Stimulated activated CD4-positive, alpha-beta T cell treated with anti-CD3 and anti-CD28 coated beads, Interleukin-2, amount 100 ng/mL, for 4 hours (primary cell): ENCODE measurements around the gene C2orf81.

Source experiments
- DNase-seq: peaks from one replicate; pipeline ENCODE4 v3.0.0-alpha.2; 2020; ENCODE audit warnings: low read depth

Gene C2orf81

GRCh38 chr2:74390606-74391005, 30.8 kb downstream of the C2orf81 start:
- DNase-seq, result no peak

DNA sequence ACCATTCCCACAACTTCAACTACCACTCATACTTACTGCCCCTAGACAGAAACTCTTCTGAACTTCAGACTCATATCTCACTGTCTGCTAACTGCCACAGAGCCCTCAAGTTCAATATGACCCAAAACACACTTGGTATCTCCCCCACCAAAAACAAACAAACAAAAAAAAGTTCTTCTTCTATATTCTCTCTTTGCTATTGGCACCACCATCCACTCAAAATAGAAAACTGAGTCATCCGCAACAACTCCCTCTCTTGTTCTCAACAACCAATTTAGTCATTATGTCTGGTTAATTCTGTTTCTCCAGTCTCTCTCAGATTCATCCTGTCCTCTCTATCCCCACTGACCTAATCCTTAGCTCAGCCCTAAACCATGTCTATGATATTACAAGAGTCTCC, 34.1 kb downstream of the C2orf81 start:
- DNase-seq, result no peak

DNA sequence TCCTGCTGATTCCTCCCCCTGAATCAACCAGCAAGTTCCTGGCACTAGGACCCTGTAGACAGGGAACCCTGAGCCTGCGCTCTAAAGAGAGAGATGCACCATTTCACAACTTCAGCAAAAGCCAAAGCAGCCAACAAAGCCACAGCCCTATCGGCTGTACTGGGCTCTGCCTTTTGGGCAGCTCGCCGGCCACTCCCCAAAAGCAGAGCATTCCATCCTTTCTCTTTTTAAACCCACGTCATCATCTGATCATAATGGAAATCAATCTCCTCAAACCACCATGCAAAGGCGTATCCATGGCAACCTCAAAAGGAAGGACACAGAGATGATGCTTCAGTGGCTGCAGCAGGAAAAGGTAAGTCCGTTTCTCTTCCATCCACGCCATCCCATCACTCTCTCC, 36.0 kb downstream of the C2orf81 start:
- no peak for DNase-seq

- DNase-seq, result no peak
These were observed 37.4 kb downstream of the C2orf81 start for GRCh38 chr2:74384051-74384450.

GRCh38 chr2:74383254-74383653, 38.2 kb downstream of the C2orf81 start:
- DNase-seq, result no peak

GRCh38 chr2:74381751-74382150, 39.7 kb downstream of the C2orf81 start:
- DNase-seq, result no peak

DNA sequence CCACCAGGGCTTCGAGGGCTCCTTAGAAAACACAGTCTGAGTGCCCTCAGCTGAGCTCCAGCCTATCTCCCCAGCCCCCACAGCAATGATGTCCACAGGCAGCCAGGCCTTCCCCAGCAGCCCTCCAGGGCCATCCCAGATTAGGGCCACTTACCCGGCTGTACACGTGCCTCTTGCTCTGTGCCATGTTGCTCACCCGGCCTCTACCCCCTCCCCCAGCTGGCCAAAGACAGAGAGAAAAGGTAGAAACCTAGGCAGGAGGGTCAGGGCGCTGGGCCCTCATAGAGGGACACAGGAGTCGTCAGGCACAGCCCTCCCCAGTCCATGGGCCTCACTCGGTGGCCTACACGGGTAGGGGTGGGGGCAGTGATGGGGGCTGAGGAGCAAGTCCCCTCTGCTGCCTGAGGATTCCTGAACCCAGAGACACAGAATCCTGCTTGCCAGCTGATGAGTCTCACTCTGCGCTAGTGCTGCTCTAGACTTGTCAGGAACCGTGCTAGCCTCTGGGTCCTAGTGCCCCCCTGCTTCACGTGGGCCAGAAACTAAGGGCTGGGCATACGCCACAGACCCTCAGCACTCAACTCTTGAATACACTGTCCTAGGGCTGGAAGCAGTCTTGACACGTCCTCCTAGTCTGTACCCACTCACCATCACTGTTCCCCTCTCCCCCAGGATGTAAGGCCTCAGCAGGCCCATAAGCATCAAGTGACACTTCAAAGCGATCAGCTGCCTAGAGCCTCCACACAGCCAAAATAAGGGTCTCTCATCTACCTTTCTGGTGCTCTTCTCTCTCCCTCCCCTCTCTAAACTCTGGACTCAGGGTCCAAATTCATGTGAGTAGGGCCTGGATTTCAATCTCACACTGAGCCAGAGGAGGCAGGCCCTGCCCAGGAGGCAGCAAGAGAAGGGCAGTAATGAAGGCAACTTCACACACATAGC, 41.3 kb downstream of the C2orf81 start, which contains the start of gene DCTN1:
TSS of gene DCTN1 (minus strand) at position 461 of the 939 bp plus-strand sequence. CDS start at position 187, 274 bp downstream.
- peak; percentile 3 for DNase-seq

DNA sequence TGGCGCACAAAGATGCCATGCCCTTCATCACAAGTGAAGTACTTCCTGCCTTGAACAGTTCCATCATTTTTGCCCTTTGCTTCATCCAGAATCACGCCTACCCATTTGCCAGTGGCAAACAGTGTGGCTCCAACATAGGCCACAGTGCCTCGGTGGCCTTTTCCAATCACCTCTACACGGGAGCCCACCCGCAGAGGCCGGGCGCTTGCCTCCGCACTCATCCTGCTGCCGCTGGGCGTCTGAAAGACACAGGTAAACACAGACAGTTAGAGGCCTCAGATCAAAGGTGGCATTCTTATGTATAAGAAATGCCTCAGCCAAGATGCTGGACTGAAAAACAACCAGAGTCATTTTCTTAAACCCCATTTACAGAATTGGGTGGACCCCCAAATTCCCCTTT, 43.4 kb downstream of the C2orf81 start:
- DNase-seq, result no peak

- DNase-seq, result no peak
These were observed 45.6 kb downstream of the C2orf81 start for GRCh38 chr2:74375838-74376237.

GRCh38 chr2:74374509-74375205, 46.8 kb downstream of the C2orf81 start:
- DNase-seq, result no peak

GRCh38 chr2:74373985-74374384, 47.4 kb downstream of the C2orf81 start:
- DNase-seq, result no peak

GRCh38 chr2:74373221-74373676, 48.2 kb downstream of the C2orf81 start:
- no peak for DNase-seq

- no peak for DNase-seq
These were observed 48.7 kb downstream of the C2orf81 start for GRCh38 chr2:74372674-74373073.

- no peak for DNase-seq
These were observed 50.0 kb downstream of the C2orf81 start for GRCh38 chr2:74371421-74371820.

DNA sequence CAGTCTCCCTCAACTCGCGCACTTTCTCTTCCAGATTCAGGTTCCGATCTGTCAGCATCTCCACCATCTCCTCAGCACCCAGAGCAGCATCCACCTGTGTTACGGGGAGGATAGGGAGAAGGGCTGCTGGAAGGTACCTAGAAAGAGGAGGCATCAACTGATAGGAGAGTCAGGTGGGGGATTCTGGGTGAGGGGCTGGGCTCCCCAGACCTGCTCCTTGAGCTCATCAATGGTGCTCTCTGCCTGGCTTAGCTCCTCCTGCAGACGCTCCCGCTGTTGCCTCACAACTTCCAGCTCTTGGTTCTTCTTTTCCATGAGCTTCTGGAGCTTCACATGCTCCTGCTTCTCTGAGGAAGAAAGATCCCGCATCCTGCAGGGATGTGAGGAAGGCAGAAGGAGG, 51.4 kb downstream of the C2orf81 start:
- no peak for DNase-seq

DNA sequence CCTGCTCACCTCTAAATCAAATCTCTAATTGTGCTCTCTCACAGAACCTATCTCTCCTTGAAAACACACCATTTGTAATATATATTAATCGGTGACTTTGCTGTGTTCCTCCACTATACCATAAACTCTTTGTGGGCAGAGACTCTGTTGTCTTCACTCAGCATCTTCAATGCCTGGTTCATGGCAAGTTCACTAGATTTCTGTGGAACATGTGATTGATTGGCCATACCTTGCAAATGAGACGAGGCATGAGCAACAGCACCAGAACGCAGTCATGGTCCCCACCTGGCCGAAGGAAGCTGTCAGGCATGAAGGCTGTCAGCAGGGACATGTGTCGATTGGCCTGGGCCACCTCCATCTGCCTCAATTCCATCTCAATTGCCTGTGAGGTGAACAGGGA, 52.9 kb downstream of the C2orf81 start:
- no peak for DNase-seq

GRCh38 chr2:74367789-74368188, 53.6 kb downstream of the C2orf81 start:
- no peak for DNase-seq

- no peak for DNase-seq
These were observed 55.4 kb downstream of the C2orf81 start for GRCh38 chr2:74366036-74366435.

DNA sequence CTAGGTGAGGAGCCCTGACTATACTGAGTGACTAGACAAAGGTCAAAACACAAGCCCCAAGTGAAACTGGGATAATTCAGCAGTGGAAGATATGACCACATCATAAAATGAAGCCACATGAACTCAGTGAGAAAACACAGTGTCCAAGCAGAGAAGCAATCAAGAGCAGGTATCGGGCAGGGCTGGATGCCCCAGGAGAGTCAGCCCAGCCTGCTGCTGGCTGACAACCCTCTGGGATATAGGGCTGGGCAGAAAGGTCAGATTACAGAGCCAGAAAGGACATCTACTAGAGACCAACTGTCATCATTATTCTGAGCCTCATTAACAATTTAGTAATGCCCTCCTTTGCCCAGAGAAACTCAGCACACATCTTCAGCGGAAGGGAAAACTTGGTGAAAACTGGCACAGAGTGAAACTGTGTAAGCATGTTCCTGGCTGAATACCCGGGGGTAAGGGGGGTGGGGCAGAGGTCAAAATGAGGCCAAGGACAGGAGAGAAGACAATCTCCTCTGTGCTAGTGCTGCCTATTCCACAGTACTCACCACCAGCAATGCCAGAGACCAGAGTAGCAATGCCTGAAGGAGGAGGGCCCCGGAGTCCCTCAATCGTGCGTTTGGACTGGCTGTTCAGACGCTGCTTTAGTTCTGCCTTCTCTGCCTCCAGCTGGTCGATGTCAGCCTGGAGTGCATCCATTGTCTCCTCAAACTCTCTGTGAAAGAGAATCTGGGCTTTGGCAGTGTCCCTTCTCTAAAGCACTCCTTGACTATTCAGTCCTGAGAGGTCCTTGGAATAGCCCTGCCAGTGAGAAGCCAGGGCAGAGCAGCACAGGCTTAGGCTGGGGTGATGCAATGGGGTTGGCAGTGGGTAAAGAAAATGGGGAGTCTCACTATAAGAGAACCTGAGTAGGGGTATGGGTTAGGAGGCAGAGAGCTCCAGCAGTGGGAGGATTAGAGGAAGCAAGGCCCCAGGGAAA, 56.6 kb downstream of the C2orf81 start:
- DNase-seq, result no peak
